Mucosa of rectum (tissue), 2 donors: ENCODE data around the gene WDR45B.
"Not testable (repeated sequence)": the region's sequence is repeated elsewhere in the genome, so short reads cannot be mapped to it uniquely, and the experiment has no call there.

Experiments used
- H3K27ac ChIP-seq, 2 donors: one replicate each; pipeline ENCODE4 v1.7.0; 2013; ENCODE audit warnings: inconsistent platforms in 2 of 2, low read depth in 2 of 2, low read length in 2 of 2
- H3K27me3 ChIP-seq, 2 donors: one replicate each; pipeline ENCODE4 v1.7.0; 2013; ENCODE audit warnings: low read length in 2 of 2; ENCODE audit not compliant: control insufficient read depth in 2 of 2, insufficient read depth in 2 of 2
- H3K36me3 ChIP-seq, 2 donors: one replicate each; pipeline ENCODE4 v1.7.0; 2013; ENCODE audit warnings: low read length in 2 of 2; ENCODE audit not compliant: control insufficient read depth in 2 of 2, insufficient read depth in 2 of 2
- H3K4me1 ChIP-seq, 2 donors: one replicate each; pipeline ENCODE4 v1.7.0; 2013; ENCODE audit warnings: low read length in 2 of 2, mild to moderate bottlenecking in 1 of 2; ENCODE audit not compliant: control insufficient read depth in 2 of 2, insufficient read depth in 2 of 2
- H3K4me3 ChIP-seq, 2 donors: one replicate each; pipeline ENCODE4 v1.7.0; 2013; ENCODE audit warnings: low read length in 2 of 2
- H3K9ac ChIP-seq, 2 donors: one replicate each; pipeline ENCODE4 v1.7.0; 2013; ENCODE audit warnings: low read length in 2 of 2, low read depth in 1 of 2, mild to moderate bottlenecking in 1 of 2
- H3K9me3 ChIP-seq, 2 donors: one replicate each; pipeline ENCODE4 v1.7.0; 2013; ENCODE audit warnings: low read length in 2 of 2; ENCODE audit not compliant: control insufficient read depth in 2 of 2
- donor health status: healthy.
- donor health status: Normal muscosa, but diverticular disease.

Gene WDR45B

DNA sequence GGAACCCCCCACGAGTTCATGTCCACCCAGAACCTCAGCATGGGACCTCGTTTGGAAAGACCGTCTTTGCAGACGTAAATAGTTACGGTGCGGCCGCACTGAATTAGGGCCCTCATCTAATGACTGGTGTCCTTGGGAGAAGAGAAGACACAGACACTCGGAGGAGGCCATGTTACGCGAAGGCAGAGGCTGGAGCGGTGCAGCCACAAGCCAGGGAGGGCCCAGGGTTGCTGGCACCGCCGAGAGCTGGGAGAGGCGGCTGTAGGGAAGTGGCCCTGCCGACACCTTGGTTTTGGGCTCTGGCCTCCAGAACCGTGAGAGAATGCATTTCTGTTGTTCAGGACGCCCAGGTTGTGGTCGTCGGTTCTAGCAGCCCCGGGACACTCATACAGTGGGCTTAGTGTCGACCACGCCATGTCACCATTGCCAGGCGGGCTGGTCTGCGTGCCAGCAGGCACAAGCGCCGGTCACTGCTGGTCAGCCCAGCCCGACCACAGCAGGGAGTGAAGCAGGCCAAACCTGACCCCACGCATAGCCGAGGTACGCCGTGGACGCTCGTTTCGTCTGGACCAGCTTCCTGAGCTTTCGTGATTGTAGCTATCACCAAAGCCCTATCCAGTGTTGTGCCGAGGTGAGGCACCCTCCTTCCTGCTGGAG is 10.7 kb upstream of the WDR45B start:
- no peaks in the 10 kb centered on the region for H3K27me3 ChIP-seq
- H3K4me3 ChIP-seq = no peak overlapping the region
- peaks cover 18 to 19% of the 10 kb centered on the region in 2 donors for H3K4me1 ChIP-seq
- no peaks in the 10 kb centered on the region for H3K9me3 ChIP-seq
- H3K36me3 ChIP-seq = peaks cover 31 to 38% of the 10 kb centered on the region in 2 donors
- H3K27ac ChIP-seq = no peak overlapping the region
- H3K9ac ChIP-seq = no peak overlapping the region

GRCh38 chr17:82658331-82658730 is 10.1 kb upstream of the WDR45B start:
- Histone ChIP-seq H3K36me3 (peaks cover 31 to 38% of the 10 kb centered on the region in 2 donors), H3K27me3 (no peaks in the 10 kb centered on the region), H3K4me1 (peaks cover 23 to 24% of the 10 kb centered on the region in 2 donors), H3K9me3 (no peaks in the 10 kb centered on the region), H3K4me3 (no peak overlapping the region), H3K27ac (no peak overlapping the region), H3K9ac (no peak overlapping the region)

GRCh38 chr17:82657926-82658325 is 9.7 kb upstream of the WDR45B start:
- Histone ChIP-seq H3K27me3 (no peaks in the 10 kb centered on the region), H3K27ac (no peak overlapping the region), H3K9ac (no peak overlapping the region), H3K36me3 (peaks cover 31 to 38% of the 10 kb centered on the region in 2 donors), H3K9me3 (no peaks in the 10 kb centered on the region), H3K4me1 (peaks cover 23 to 26% of the 10 kb centered on the region in 2 donors), H3K4me3 (no peak overlapping the region)

DNA sequence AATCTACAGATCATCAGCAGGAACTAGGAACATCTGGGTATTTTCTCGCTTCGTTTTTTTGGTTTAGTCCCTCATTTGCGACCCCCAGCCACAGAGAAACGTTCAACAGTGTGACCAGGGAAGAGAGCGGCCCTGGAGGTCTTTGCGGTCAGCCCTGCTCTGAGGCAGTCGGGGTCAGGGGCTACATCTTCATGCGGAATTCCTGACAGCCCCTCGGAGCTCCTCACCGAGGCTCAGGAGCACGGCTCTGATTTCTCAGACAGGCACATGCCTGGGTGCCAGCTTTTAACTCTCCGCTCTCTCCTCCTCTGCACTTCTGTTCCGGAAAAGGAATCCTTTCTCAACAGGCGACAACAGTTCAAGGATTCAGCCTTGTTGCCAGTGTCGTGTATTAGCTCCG is 8.0 kb upstream of the WDR45B start:
- no peak overlapping the region for H3K9ac ChIP-seq
- no peaks in the 10 kb centered on the region for H3K27me3 ChIP-seq
- H3K9me3 ChIP-seq = no peaks in the 10 kb centered on the region
- no peak overlapping the region for H3K4me3 ChIP-seq
- H3K27ac ChIP-seq = peak overlapping the region; percentile 88 to 90
- H3K36me3 ChIP-seq = peaks cover 31 to 32% of the 10 kb centered on the region in 2 donors
- peaks cover 23 to 30% of the 10 kb centered on the region in 2 donors for H3K4me1 ChIP-seq

DNA sequence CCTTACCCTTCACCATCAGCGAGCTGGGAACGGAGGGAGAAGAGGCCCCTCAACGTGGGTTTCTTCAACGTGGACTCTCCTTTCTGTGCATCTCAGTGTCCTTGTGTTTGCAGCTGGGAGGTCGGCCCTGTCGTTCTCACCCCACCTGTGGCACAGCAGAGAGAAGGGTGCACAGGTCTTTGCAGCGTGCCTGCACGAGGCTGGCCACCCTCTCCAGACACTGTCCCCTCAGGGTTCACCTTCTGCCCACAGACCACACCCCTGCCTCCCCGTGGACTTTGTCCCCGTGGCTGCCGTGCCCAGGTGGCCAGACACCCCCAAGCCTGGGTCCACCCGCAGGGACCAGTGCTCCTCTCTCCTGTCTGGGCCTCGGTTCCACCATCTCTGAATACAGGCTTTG is 7.3 kb upstream of the WDR45B start:
- peaks cover 23 to 30% of the 10 kb centered on the region in 2 donors for H3K4me1 ChIP-seq
- H3K36me3 ChIP-seq = peaks cover 28 to 29% of the 10 kb centered on the region in 2 donors
- H3K27me3 ChIP-seq = no peaks in the 10 kb centered on the region
- peak overlapping the region; percentile 88 to 90 for H3K27ac ChIP-seq
- H3K9me3 ChIP-seq = no peaks in the 10 kb centered on the region
- H3K9ac ChIP-seq = peak overlapping the region; percentile 43 to 75
- peak overlapping the region; percentile 59 to 69 for H3K4me3 ChIP-seq

DNA sequence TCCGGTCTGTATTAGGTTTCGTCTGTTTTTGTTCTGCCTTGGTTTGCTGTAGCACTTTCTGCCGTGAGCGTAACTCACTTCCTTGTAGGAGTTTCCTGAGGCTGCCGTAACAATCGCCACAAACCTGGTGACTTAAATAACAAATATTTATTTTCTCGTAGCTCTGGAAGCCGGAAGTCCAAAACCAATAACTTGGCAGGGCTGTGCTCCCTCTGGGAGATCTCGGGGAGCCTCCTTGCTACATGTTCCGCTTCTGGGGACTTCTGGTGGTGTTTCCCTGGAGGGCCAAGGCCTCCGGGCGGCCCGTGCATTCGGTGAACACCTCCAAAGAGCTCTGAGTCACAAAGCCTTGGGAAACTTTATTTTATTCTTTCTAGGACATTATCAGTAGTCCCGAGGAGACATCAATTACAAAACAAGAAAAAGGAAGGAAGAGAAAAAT is 6.8 kb upstream of the WDR45B start:
- Histone ChIP-seq H3K4me1 (peaks cover 23 to 30% of the 10 kb centered on the region in 2 donors), H3K9me3 (no peaks in the 10 kb centered on the region), H3K36me3 (peaks cover 24 to 25% of the 10 kb centered on the region in 2 donors), H3K27ac (peak overlapping the region; percentile 88 to 90), H3K27me3 (no peaks in the 10 kb centered on the region), H3K4me3 (peak overlapping the region; percentile 59 to 69), H3K9ac (peak overlapping the region; percentile 43 to 75)

GRCh38 chr17:82654611-82655010 is 6.4 kb upstream of the WDR45B start:
- H3K27me3 ChIP-seq, H3K9me3 ChIP-seq: not testable (repeated sequence)
- Histone ChIP-seq H3K27ac (peak overlapping the region; percentile 88 to 90), H3K9ac (peak overlapping the region; percentile 43 to 75), H3K4me3 (peak overlapping the region; percentile 59 to 69), H3K4me1 (peaks cover 23 to 30% of the 10 kb centered on the region in 2 donors), H3K36me3 (peaks cover 20% of the 10 kb centered on the region in 2 donors)

DNA sequence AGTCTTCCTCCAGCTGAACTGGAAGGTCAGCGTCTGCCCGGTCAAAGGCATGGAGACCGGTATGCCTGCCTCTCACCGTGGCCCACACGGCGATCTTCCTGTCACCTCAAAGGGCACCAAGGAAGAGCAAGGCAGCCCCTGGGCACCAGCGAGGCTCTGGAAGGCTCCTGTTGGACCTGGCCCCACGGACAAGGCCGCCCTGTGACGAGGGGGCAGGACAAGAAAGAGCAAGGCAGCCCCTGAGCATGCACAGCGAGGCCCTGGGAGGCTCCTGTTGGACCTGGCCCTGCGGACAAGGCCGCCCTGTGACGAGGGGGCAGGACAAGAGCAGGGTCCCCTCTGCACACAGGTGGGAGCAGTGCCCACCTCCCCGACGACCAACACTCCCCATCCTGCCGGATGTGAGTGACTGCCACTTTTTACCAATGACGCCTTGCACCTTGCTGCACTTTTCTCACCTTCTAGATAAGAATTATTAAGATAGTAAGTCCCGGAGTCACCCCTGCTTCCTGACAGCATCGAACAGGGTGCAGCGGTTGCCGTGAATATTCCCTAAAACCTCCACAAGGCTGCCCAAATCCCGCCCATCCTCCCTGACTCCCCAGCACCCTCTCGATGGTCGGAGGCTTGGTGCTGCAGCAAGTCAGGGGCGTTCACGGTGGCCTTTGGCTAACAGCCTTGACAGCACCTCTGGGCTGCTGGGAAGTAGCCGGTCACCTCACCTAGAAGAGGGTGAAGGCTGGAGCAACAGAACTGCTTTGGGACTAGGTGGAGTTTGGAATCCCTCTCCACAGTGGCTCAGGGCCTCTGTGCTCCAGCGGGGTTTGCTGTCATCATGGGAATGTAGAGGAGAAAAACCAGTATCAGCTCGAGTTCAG is 5.6 kb upstream of the WDR45B start:
- Histone ChIP-seq H3K9ac (peak overlapping the region; percentile 43 to 75), H3K4me1 (peaks cover 26 to 32% of the 10 kb centered on the region in 2 donors), H3K27me3 (no peaks in the 10 kb centered on the region), H3K9me3 (no peaks in the 10 kb centered on the region), H3K4me3 (peak overlapping the region; percentile 39 to 56), H3K36me3 (peaks cover 13% of the 10 kb centered on the region in 2 donors), H3K27ac (peak overlapping the region; percentile 88 to 90)

DNA sequence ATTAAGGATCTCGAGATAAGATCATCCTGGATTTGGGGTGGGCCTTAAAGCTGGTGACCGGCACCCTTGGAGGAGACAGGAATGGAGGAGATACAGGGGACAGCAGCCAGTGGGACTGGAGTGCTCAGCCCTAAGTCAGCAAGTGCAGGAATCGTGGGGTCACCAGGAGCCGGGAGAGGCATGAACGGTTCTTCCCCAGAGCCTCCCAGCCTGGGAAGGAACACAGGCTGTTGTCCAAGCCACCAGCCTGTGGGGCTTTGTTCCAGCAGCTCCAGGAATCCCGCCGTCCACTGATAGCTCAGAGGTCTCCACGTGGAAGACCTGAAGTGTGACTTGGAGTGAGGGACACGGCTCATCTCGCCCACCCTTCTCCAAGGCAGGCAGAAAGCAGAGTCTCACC is 2.5 kb upstream of the WDR45B start:
- no peaks in the 10 kb centered on the region for H3K27me3 ChIP-seq
- peaks cover 34 to 40% of the 10 kb centered on the region in 2 donors for H3K4me1 ChIP-seq
- H3K36me3 ChIP-seq = no peaks in the 10 kb centered on the region
- no peak overlapping the region for H3K27ac ChIP-seq
- H3K9ac ChIP-seq = no peak overlapping the region
- no peaks in the 10 kb centered on the region for H3K9me3 ChIP-seq
- no peak overlapping the region for H3K4me3 ChIP-seq
